ENCODE data around the gene PPP6R3.

DNA sequence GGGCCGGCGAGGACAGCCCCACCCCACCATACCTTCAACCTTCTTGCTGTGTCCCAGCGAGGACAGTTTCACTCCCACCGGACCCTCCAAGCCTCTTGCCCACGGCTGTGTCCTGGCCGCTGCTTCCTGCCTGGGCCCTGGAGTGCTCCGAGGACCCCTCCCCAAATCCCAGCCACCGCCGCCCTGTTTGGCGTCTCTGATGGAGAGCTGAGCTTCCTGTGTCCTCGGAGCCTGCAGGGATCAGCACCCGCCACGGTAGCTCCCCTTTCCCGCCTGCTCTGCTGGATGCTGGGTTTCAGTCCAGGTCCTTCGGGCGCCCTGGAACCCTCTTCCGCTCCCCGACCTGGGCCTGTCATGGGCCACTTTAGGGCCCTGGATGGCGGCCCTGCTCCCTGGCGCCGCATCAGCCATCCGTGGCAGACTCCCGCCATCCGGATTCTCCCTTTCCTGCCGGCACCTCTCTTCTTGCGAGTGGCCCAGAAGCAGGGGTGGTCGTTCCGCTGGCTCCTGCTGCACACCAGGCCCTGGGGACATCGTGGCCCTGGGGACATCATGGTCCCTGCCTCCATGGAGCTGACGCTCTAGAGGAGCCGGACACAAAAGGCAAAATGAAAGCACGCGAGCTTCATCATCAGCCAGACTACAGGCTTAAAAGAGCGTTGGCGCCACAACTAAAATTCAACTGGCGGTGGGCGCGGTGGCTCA, 189.5 kb downstream of the PPP6R3 start:
- TF ChIP-seq, protein P1, sequence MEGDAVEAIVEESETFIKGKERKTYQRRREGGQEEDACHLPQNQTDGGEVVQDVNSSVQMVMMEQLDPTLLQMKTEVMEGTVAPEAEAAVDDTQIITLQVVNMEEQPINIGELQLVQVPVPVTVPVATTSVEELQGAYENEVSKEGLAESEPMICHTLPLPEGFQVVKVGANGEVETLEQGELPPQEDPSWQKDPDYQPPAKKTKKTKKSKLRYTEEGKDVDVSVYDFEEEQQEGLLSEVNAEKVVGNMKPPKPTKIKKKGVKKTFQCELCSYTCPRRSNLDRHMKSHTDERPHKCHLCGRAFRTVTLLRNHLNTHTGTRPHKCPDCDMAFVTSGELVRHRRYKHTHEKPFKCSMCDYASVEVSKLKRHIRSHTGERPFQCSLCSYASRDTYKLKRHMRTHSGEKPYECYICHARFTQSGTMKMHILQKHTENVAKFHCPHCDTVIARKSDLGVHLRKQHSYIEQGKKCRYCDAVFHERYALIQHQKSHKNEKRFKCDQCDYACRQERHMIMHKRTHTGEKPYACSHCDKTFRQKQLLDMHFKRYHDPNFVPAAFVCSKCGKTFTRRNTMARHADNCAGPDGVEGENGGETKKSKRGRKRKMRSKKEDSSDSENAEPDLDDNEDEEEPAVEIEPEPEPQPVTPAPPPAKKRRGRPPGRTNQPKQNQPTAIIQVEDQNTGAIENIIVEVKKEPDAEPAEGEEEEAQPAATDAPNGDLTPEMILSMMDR (IDR thresholded peaks at IDR 0.05; ENCODE audit: borderline replicate concordance, extremely low read depth, low read length, poor library complexity, severe bottlenecking) = no peak
- no peak for TF ChIP-seq EZH2 (IDR thresholded peaks at IDR 0.05; ENCODE audit: borderline replicate concordance, low read depth, low read length, severe bottlenecking)
